ENCODE measurements around the gene CD180. TPM values are rescaled to one million over a fixed set of nuclear protein-coding genes. Genes with fewer than 3 reads are reported as not detected.

CD180 gene
- polyA plus RNA-seq, 1 experiment: not detected

DNA sequence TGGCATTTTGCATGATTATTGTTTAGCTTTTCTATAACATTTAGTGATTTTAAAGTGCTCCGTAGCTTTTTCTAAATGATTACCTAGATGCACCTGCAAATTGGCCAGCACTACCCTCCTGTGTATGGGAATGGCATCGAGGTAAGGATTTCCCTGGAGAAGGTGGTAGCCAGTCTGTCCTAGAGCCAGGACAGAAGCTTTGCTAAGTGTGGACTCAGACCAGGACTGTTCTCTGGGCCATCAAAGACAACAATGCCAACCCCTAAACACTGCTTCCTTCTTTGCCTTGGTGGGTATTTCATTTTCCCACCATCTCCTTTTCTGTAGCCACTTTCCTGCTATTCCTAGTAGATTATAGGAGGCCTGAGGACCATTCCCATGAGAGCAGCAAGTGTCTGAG lies 53.0 kb downstream of the CD180 start:
- Histone ChIP-seq H3K27me3 (ENCODE audit: control insufficient read depth, insufficient read depth, low read length) (no peaks in the 10 kb centered on the region), H3K36me3 (ENCODE audit: control insufficient read depth, insufficient read depth, low read length) (peaks cover 5% of the 10 kb centered on the region), H3K4me3 (ENCODE audit: low read depth, low read length) (no peak overlapping the region)
- POLR2A ChIA-PET: no interaction called here
- no peak for TF ChIP-seq CTCF (IDR thresholded peaks at IDR 0.05; ENCODE audit: insufficient read depth, low read depth, low read length)
- CTCF ChIA-PET: interaction anchor here (0.6 to 1.3 kb wide), 4 partner anchors 24 to 329 kb away, joined by 3 to 4 read pairs (median 4); no protein-coding TSS in a partner anchor
- no peak for DNase-seq (ENCODE audit: low read depth)

- DNase-seq (ENCODE audit: low read depth): no peak
- Histone ChIP-seq H3K36me3 (ENCODE audit: control insufficient read depth, insufficient read depth, low read length) (peaks cover 5% of the 10 kb centered on the region), H3K27me3 (ENCODE audit: control insufficient read depth, insufficient read depth, low read length) (no peaks in the 10 kb centered on the region), H3K4me3 (ENCODE audit: low read depth, low read length) (no peak overlapping the region)
- POLR2A ChIA-PET: no interaction called here
- CTCF ChIA-PET: interaction anchor here (0.9 to 1.3 kb wide), 3 partner anchors 153 to 328 kb away, joined by 3 to 4 read pairs (median 3); no protein-coding TSS in a partner anchor
- TF ChIP-seq CTCF (IDR thresholded peaks at IDR 0.05; ENCODE audit: insufficient read depth, low read depth, low read length): no peak
These were observed 53.8 kb downstream of the CD180 start for GRCh38 chr5:67142816-67143215.

DNA sequence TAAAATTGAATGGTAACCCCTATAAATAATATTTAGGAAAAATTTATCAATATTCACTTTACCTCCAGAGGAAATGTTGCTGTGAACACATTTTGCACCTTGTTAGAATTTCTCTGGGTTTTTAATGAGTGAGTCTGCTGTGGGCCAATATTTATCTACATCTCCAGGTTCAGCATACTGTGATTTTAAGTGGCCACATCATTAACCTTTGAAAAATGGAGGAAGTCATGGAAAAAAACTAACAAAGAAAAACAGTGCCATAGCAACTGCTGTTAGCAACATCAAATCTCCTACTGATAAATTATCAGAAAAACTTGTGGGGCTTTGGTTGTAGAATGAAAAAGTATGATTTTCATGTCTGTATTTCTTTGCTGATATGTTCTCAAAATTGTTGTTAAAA lies 55.0 kb downstream of the CD180 start:
- peaks cover 5% of the 10 kb centered on the region for H3K36me3 ChIP-seq (ENCODE audit: control insufficient read depth, insufficient read depth, low read length)
- CTCF ChIA-PET: no interaction called here
- H3K27me3 ChIP-seq (ENCODE audit: control insufficient read depth, insufficient read depth, low read length): no peaks in the 10 kb centered on the region
- H3K4me3 ChIP-seq (ENCODE audit: low read depth, low read length): no peak overlapping the region
- DNase-seq (ENCODE audit: low read depth): no peak
- POLR2A ChIA-PET: no interaction called here
- TF ChIP-seq CTCF (IDR thresholded peaks at IDR 0.05; ENCODE audit: insufficient read depth, low read depth, low read length): no peak

DNA sequence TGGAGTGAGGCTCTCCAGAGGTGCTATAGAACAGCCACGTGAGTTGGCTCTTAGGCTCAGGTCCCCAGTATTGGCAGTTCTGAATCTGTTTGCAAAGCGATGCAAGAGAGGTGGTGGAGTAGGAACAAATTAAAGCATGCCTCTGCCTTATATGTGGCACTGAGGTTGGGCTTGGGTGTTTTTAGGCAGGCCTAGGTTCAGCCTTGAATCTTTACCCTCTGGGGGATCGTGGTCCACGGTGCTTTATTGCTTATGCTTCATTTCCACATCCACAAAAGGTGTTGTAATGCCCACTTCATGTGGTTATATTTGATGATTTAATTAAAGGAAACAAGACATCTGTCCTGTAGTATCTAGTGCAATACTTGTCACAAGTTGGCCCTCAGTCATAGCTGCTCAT lies 56.2 kb downstream of the CD180 start:
- Histone ChIP-seq H3K36me3 (ENCODE audit: control insufficient read depth, insufficient read depth, low read length) (peaks cover 3% of the 10 kb centered on the region), H3K4me3 (ENCODE audit: low read depth, low read length) (no peak overlapping the region), H3K27me3 (ENCODE audit: control insufficient read depth, insufficient read depth, low read length) (no peaks in the 10 kb centered on the region)
- CTCF ChIA-PET: interaction anchor here (1.2 kb wide), 1 partner anchor 11 kb away, joined by 3 read pairs; no protein-coding TSS in a partner anchor
- no peak for TF ChIP-seq CTCF (IDR thresholded peaks at IDR 0.05; ENCODE audit: insufficient read depth, low read depth, low read length)
- POLR2A ChIA-PET: no interaction called here
- DNase-seq (ENCODE audit: low read depth): no peak

- CTCF ChIA-PET: interaction anchor here (1.2 kb wide), 2 partner anchors 10 to 11 kb away, joined by 3 read pairs; no protein-coding TSS in a partner anchor
These were observed 57.6 kb downstream of the CD180 start for GRCh38 chr5:67139030-67139429.

More at GRCh38 chr5:67139030-67139429, 57.6 kb downstream of the CD180 start:
- POLR2A ChIA-PET: interaction anchor here (0.5 kb wide), 1 partner anchor 137 kb away, joined by 5 read pairs; no protein-coding TSS in a partner anchor
- DNase-seq (ENCODE audit: low read depth): no peak
- Histone ChIP-seq H3K36me3 (ENCODE audit: control insufficient read depth, insufficient read depth, low read length) (no peaks in the 10 kb centered on the region), H3K27me3 (ENCODE audit: control insufficient read depth, insufficient read depth, low read length) (no peaks in the 10 kb centered on the region), H3K4me3 (ENCODE audit: low read depth, low read length) (no peak overlapping the region)
- TF ChIP-seq CTCF (IDR thresholded peaks at IDR 0.05; ENCODE audit: insufficient read depth, low read depth, low read length): no peak

All from BJ (cell line).